ENCODE results near the gene ACACB.
"Not testable (repeated sequence)": the region's sequence is repeated elsewhere in the genome, so short reads cannot be mapped to it uniquely, and the experiment has no call there.

Gene ACACB

DNA sequence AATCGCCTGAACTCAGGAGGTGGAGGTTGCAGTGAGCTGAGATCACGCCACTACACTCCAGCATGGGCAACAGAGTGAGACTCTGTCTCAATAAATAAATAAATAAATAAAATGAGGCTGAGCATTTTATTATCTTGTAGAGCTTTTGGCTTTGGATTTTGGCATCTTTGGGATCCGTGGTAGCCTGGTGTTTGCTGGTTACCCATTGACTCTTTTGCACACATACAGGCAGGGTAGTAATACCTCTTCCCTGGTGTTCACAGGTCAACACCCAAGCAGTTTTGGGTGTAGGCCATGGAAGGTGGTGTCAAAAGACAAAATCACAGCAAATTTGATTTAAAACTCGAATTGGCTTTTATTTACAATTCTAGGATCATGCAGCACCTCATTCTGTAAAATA is 27.8 kb downstream of the ACACB start:
- no peak for DNase-seq

DNA sequence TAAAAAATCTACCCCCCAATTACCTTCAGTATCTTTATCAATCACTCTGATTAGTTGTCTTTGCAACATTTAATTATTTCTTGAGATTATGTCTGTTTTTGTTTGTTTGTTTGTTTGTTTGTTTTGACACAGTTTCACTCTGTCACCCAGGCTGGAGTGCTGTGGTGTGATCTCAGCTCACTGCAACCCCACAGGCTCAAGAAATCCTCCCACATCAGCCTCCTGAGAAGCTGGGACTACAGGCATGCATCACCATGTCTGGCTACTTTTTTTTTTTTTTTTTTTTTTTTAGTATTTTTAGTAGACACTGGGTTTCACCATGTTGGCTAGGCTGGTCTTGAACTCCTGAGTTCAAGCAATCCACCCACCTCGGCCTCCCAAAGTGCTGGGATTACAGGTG is 30.7 kb downstream of the ACACB start:
- DNase-seq = not testable (repeated sequence)

DNA sequence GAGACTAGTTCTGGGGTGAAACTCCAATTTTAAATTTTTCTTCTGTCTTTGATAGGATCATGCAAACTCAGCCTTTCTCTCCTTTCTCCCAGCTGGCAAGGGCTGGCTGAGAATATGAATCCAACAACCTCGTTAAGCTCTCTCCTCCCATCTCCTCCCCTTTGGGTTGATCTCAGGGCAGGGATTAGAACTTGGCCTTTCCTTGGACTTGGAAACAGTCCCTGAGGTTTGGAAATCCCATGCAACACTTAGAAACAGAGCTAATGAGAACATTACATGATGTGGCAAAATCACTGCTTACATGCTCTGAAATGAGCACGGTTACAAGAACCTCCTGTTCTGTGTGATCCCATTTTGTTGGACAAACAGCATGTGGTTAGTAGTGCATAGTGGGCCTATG is 31.6 kb downstream of the ACACB start:
- DNase-seq = no peak

DNA sequence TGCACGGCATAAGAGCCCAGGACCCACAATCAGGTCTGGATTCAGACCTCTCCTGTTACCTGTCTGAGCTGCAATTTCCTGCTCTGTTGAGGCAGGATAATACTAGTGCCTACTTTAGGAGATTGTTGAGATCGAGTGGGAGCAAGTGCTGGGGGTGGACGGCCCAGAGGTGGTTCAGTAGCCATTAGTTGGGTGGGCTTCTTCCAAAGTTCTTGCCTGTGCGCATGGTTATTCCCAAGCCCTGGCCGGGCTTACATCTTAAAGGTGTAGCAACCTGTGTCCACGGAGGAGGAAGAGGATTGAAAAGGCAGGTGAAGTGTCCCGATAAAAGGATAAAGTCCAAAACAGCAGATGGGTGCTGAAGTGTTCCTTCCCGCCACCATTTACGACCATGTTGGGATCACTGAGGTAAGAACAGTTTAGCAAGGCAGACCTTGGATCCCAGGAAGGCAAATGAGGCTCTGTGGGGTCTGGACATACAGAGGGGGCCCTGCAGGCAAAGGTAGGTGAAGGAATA is 33.8 kb downstream of the ACACB start:
- no peak for DNase-seq

DNA sequence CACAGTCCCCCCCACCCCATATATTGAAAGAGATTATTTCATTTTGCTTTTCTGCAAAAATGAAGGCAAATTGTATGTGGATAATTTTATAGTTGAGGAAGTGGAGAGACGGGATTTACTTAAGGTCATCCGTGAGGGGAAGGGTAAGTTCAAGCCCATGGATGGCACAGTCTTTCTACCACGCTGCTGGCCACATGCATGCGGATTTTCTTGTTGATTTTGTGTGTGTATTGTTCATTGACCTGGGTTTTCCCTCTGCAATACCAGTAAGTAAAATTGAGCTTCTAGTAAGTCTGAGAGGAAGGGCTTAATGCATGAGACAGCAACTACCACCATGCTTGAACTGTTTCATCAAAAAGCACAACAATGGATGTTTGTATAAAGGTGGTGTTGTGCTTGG is 35.1 kb downstream of the ACACB start:
- no peak for DNase-seq

GRCh38 chr12:109153821-109154441 is 37.5 kb downstream of the ACACB start:
- DNase-seq = no peak

- no peak for DNase-seq
Measured at GRCh38 chr12:109154451-109155438, 38.4 kb downstream of the ACACB start.

DNA sequence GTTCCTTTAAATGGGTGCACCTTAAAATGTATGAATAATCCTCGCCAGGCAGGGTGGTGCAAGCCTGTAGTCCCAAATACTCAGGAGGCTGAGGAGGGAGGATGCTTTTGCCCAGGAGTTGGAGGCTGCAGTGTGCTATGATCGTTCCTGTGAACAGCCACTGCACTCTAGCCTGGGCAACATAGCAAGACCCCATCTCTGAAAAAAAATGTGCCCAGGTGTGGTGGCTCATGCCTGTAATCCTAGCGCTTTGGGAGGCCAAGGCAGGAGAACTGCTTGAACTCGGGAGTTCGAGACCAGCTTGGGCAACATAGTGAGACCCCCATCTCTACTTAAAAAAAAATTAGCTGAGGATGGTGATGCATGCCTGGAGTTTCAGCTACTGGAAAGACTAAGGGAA is 39.6 kb downstream of the ACACB start:
- no peak for DNase-seq

DNA sequence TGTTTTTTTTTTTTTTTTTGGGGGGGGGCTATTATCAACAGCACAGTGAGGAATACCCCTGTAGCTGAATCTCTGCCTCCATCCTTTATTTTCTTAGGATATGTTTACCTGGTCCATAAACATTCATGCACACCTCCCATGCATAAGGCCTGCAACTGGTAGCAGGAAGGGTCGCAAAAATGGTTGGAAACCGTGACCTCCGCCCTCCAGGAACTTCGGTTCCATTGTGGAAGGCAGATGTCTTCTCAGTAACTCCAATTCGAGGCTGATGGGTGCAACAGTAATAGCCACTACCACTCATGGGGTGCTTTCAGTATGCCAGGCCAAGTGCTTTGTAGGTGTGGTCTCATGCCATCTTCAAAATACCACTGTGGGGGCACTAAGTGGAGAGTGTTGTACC is 40.2 kb downstream of the ACACB start:
- DNase-seq = no peak

GRCh38 chr12:109157986-109158385 is 41.6 kb downstream of the ACACB start:
- no peak for DNase-seq

- DNase-seq = no peak
Measured at GRCh38 chr12:109160433-109160832, 44.0 kb downstream of the ACACB start.

DNA sequence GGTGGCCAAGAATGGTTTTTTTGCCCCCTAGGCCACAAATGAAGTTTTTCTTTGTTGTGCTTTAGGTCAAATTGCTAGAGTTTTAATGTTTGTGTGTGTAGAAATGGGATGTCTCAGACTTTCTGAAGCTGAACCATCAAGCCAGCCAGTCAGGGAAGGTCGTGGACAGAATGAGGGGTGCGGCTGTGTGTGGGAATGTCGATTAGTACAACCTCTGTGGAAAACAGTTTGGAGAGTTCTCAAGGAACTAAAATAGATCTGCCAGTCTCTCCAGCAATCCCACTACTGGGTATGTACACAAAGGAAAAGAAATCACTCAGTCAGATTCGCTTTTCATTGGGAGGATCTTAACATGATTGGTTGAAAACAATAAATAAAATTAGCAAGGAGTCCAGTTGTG is 44.5 kb downstream of the ACACB start:
- no peak for DNase-seq

DNA sequence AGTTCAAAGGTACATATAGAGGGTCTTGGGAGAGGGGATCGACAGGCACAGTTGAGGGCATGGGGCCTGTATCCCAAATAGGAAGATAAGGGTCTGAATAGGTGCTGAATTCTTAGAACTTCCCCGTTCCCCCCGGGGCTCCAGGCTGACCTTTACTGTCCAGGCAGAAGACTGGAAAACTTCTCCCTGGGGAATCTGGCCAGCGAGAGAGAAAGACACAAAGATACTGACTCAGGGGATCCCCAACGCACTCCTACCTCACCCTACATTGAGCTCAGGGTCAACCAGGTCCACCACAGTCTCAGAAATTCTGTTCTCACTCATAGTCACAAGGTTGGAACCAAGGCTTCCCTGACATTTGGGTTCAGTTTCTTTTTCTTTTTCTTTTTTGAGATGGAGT is 46.2 kb downstream of the ACACB start:
- no peak for DNase-seq

DNA sequence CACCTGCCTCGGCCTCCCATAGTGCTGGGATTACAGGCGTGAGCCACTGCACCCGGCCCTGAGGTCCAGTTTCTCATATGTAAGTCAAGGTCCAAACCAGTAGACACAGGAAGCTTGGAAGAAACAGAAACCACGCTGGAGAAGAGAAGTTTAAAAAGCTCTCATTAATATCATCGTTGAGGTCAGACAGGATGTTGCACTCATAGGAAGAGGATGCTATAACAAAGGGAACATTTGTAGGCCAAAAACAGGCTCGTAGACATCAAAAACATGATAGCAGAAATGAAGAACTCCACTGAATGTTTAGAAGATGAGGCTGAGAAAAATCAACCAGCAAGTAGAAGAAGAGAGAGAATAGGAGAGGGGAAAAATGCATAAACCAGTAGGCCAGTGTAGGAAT is 46.8 kb downstream of the ACACB start:
- no peak for DNase-seq

DNA sequence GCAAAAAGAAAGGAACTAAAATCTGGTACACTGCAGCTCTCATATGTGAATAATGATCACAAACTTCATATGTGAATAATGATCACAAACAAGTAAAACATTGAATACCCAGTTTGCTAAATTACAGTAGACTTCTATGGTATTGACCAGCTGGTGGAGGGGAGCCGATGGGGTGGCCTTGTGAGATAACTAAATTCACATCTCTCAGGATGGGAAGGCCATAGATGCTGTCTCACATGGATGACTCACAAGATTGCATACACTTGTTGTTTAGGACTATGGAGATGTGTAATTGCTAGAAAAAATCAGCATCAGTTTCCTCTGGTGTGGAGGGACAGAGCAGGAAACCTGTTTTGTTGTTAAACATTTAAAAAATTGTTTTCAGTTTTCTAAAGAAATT is 49.2 kb downstream of the ACACB start:
- no peak for DNase-seq

- no peak for DNase-seq
Measured at GRCh38 chr12:109166371-109166770, 50.0 kb downstream of the ACACB start.

DNA sequence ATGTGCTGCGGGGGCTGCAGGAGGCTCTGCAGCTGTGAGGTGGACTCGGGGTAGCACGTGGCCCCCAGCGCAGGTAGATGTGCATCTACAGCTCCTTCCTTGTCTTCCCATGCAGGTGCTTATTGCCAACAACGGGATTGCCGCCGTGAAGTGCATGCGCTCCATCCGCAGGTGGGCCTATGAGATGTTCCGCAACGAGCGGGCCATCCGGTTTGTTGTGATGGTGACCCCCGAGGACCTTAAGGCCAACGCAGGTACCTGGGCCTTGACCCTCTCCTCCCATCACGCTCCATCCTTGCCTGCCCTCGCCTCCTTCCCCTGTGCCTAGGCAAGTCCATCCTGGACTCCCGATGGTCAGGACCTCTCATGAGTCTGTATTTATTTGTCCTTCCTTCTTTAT is 51.4 kb downstream of the ACACB start:
- DNase-seq = no peak

- no peak for DNase-seq
Measured at GRCh38 chr12:109169262-109169661, 52.9 kb downstream of the ACACB start.

DNA sequence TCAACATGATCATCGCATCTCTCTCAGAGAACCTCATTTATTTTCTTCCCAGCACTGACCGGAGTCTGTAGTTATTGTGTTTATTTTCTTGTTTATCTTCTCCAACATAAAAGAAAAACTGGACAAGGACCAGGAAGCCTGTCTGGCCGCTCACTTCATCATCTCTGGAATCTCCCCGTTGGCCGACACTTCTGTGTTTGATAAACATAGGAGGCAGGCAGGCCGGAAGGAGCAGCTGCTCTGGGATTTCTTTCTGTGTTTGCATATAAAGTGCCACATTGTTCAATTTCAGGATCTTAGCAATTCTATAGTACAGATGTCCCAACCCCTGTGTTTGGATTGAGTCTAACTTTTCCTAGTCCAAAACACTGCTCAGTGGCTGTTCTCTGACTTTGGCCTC is 53.3 kb downstream of the ACACB start:
- DNase-seq = no peak

GRCh38 chr12:109170324-109170723 is 53.9 kb downstream of the ACACB start:
- no peak for DNase-seq

DNA sequence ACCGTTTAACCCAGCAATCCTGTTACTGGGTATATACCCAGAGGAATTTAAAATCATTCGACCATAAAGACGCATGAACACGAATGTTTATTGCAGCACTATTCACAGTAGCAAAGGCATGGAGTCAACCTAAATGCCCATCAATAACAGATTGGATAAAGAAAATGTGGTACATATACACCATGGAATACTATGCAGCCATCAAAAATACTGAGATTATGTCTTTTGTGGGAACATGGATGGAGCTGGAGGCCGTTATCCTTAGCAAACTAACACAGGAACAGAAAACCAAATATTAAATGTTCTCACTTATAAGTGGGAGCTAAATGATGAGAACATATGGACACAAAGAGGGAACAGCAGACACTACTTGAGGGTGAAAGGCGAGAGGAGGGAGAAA is 56.4 kb downstream of the ACACB start:
- not testable (repeated sequence) for DNase-seq

DNA sequence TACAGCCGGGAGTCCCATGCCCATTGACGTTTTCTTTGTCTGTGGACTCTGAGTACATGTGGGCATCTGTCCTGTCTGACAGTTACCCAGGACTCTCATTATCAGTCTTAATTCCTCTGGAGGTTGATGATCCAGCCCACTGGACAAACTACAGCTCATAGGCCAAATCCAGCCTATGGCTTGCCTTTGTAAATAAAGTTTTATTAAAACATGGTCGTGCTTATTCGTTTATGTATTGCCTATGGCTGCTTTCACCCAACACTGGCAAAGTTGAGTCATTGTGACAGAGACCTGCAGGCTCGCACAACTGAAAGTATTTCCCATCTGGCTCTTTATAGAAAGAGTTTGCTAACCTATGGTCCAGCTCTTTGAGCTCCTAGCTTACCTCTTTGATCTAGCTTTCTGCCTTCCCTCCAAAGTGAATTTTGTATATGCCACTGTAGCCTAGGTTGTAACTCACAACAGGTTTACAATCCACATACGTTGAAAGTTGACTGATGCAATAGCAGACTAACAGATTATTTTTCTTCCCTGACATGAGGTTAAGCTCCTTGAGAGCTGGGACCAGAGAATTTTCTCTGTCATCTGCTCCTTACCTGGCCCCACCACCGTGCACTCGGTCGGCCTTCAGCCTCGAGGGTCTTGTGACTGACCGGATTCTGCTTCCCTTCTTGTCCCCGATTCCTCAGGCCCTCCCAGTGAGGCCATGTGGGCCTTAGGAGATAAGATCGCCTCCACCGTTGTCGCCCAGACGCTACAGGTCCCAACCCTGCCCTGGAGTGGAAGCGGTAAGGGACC is 57.3 kb downstream of the ACACB start:
- DNase-seq = no peak

DNA sequence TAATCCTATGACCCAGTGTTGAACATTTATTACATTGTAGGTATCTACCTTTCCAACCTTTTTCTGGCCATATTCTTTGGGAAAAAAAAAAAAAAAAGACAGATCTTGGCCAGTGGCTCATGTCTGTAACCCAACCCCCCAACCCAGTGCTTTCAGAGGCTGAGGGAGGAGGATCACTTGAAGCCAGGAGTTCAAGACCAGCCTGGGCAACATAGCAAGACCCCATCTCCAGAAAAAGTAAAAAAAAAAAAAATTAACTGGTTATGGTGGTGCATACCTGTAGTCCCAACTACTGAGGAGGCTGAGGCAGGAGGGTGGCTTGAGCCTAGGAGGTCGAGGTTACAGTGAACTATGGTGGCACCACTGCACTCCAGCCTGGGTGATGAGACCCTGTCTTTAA is 58.1 kb downstream of the ACACB start:
- no peak for DNase-seq
